Stimulated activated CD8-positive, alpha-beta memory T cell treated with anti-CD3 and anti-CD28 coated beads, Interleukin-7, amount 100 ng/mL, for 4 hours (primary cell): ENCODE data around the gene NCBP2.

Experiments
- DNase-seq, 2 donors: peaks; one replicate each; pipeline ENCODE4 v3.0.0-alpha.2; 2020; ENCODE audit warnings: low read depth in 2 of 2

Gene NCBP2

DNA sequence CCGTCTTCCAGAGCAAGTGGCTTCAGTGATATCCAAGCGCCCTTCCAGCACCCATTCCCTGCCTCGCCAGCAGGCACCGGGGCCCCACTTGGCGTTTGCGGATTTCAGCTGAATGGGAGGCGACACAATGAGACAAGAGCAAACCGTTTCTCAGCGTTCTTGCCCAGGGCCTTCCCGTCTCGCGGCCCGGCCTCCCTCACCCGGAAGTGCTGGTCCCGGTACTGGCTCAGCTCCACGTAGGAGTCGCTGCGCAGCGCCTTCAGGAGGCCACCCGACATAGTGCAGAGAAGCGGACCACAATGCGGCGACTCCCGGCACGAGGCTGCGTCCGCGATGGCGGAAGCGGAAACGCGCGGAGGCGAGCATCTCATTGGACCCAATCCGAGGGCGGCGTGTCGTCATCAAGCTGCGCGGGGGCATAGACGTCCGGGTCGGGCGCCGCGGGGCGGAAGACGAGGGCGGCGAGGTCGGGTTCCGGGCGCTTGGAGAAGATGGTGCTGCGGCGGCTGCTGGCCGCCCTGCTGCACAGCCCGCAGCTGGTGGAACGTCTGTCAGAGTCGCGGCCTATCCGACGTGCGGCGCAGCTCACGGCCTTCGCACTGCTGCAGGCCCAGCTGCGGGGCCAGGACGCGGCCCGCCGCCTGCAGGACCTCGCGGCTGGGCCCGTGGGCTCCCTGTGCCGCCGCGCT is at the start of gene NCBP2:
Gene NCBP2, minus strand, starts transcription at position 303 of the 689 bp plus-strand sequence. Its CDS starts 25 bp downstream, at position 278.
- peak; percentile 99 for DNase-seq

GRCh38 chr3:196991581-196992460 is 49.5 kb upstream of the NCBP2 start:
- no peak for DNase-seq

DNA sequence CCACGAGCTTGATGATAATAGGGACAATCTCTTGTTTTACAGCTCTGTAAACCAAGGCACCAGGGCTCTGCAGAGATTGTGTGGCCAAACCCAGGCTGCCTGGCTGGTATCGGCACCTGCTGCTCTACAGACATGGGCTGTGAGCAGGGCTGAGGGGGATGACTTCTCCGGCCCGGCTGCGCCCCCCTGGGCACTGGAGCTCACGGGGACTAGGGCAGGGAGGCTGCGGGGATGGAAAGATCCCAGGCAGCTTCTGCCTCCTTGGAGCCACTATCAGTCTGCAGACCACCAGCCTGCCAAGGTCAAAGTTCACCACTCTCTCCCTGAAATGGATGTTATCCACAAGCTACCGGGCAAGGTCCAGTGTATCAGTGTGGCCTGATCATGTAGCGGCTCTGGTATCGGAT is 48.3 kb upstream of the NCBP2 start:
- DNase-seq, result no peak

DNA sequence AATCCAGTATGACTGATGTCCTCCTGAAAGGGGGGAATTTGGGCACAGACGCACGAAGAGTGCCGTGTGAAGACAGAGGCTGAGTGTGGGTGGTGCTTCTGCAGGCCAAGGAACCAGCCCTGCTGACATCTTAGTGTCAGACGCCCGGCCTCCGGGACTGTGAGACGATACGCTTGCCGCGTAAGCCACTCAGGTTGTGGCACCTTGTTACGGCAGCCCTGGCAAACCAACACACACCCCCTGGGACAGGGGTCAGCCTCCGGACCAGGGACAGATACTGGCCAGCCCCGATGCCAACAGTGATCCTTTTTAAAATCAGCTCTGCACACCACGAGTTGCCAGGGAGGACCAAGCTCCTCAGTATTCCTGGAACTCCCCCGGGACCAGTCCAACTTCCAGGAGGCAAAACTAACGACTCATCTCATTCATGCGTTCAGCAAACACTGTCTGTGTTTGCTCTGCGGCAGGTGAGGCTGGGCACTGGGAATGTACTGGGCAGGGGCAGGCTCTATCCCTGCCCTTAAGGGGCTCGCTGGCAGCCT is 47.5 kb upstream of the NCBP2 start:
- DNase-seq, result no peak

DNA sequence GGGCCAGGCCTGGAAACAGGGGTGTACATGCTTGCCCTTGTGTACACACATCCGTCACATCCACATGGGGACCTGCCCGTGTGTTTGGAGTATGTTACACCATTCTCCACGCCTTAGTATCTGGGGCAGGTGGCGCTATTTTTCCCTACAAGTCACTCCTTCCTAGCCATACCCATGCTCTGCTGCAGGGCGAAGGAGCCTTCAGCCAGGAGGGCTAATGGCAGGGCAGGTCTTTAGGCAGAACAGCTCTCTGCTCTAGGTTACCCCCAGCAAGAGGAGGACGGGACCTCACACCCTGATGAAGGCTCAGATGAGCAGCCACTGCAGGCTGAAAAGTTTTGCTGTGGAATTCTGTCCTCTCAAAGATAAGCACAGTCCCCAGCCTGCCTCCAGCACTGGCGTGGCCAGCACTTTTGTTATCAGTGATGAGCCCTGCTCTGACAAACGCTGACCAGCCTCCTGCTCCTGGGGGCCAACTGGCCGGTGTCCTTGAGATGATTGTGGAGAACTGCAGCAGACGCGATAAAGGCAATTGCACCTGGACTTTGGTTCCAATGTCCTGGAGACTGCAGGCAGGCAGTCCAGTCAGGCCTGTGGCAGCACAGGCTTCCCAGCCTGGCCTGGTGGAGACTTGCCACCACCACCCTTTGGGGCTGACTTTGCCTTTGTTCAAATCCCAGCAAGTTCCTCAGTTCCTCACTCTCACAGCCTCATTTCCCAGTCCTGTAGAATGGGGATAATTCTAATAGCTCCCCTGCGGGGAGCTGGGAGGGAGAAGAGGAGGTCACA is 46.1 kb upstream of the NCBP2 start:
- DNase-seq, result no peak

DNA sequence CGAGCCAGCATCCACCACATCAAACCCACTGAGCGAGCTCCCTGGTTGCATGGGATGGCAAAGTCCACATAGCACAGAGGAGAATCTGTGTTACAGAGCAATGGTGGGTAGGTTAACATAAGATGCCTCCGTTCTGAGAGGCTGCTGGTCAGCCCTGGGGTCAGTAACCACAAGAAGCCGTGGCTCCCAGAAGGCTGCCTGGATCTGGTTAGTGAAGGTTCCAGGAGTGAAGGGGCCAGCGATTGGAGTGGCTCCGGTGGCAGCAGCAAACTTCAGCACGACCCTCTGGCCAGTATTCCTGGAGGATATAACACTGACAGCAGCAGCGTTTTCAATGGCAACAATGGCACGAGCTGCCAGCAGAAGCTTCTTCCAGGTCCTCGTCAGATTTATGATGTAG is 44.7 kb upstream of the NCBP2 start:
- DNase-seq, result no peak

- no peak for DNase-seq
These were observed 43.9 kb upstream of the NCBP2 start for GRCh38 chr3:196985954-196986885.

DNA sequence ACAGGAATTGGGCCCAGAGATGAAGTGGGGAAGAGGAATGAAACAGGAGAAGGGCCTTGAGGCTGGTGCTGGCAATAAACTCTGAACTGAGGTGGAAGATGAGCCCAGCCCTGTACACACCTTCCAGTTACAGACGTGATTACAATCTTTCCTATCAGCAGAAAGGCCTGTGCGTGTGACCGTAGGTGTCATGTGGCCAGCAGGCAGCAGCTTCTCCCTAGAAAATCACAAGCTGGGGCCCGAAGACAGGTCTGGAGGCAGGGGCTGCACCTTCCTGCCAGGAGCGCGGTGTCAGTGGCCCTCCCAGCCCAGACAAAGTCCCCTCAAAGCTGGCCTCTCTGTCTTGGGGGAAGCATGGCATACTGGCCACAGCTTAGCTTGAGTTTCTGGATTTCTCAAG is 43.0 kb upstream of the NCBP2 start:
- DNase-seq, result no peak

DNA sequence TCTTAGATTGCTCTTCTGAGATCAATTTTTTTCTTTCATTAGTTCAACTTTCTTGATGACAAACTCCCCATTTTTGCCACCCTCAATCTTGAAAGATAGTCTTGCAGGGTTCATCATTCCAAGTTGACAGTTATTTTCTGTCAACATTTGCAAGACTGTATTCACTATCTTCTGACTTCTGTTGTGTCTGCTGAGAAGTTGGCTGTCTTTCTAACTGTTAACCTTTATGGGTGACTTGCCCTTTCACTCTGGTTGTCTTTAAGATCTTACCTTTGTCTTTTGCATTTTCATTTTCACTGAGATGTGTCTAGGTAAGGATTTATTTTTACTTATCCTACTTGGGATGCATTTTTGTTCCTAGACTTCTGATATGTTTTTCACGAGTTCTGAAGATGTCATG is 40.9 kb upstream of the NCBP2 start:
- no peak for DNase-seq

- no peak for DNase-seq
These were observed 39.3 kb upstream of the NCBP2 start for GRCh38 chr3:196981657-196982056.

DNA sequence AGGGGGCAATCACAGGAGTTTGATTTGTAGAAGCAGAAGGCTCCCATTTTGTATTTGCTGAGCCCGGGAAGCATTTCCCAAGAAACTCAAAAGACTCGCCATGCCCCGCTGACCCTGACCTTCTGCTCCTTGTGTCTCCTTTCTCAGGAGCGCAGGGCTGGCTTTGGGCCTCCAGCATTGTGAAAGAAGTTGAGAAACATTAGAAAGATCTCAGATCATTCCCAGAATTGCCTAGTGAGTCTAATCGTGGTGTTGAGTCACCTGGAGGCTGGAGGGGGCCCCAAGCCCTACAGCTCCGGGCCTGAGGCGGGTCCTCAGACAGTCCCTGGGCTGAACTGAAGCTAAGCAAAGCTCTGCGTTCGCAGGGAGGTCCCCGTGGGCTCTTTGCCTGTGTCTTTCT is 37.2 kb upstream of the NCBP2 start:
- DNase-seq, result no peak

DNA sequence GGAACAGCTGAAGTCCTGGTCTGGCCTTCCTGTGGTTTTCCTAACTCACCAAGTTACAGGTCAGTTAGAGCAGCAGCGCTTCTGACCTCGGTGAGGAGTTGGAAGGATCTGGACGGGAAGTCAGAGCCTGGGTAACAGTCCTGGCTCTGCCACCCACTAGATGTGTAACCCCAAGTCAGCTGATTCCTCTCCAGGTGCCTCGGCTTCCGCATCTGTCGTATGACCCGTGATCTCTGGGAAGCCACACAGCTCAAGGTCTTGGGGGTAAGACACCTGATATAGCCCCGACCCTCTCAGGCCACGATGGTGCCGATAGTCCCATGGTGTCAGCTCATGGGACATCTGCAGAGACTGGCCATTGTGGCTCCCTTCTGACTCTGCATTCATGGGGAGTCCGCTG is 34.6 kb upstream of the NCBP2 start:
- no peak for DNase-seq

DNA sequence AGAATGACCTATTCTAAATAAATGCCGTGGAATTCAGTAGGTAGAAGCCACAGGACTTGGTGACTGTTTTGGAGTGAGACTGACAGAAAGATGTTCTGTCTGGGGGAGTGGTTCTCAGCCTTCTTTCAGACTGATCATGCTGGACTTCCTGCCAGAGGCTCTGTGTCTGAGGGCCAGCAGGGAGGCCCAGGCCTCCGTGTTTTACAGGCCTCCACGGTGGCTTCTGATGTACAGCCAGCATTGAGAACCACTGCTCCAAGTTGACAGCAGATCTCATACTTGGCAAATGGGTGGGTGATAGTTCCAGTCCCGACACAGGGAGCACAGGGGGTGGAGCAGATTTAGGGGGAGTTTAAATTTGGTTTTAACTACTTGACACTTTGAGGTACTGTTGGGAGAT is 33.0 kb upstream of the NCBP2 start:
- DNase-seq, result no peak

GRCh38 chr3:196974661-196975060 is 32.3 kb upstream of the NCBP2 start:
- DNase-seq, result no peak

GRCh38 chr3:196971094-196971698 is 28.9 kb upstream of the NCBP2 start:
- DNase-seq, result no peak

DNA sequence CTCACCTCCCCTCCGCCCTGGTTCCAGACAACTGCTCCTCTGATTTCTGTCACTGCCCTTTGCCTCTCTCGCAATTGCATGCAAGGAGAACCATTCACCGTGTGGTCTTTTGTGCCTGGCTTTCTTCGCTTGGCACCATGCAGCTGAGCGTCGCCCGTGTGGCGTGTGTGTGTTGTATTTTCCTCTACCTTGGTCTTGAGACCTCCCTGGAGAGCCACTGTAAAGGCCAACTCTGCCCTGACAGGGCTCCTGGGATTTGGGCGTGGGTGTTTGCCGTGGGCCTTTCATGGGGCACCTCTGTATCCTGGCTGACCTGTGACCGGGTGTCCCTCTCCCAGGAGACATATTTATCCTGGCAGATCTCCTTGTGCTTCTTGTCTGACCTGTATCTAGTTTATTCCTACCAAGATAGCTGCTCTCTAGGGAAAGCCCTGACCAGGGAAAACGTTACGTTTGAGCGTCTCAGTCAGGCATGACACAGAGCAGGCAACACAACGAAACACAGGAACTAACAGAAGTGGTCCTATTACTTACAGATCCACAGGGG is 28.3 kb upstream of the NCBP2 start:
- no peak for DNase-seq

- DNase-seq, result peak; percentile 11 to 60
These were observed 27.6 kb upstream of the NCBP2 start for GRCh38 chr3:196969660-196970546.

- DNase-seq, result peak in 1 of 2 donors; percentile 25
These were observed 26.9 kb upstream of the NCBP2 start for GRCh38 chr3:196969134-196969659.
